Measurements from ENCODE around the gene VPS13A. TPM values are rescaled to one million over a fixed set of nuclear protein-coding genes. Genes with fewer than 3 reads are reported as not detected.

The VPS13A gene
- total RNA-seq, 4 donors from 2014 or later, result 17.1 to 46.7 (median 26.7) TPM

DNA sequence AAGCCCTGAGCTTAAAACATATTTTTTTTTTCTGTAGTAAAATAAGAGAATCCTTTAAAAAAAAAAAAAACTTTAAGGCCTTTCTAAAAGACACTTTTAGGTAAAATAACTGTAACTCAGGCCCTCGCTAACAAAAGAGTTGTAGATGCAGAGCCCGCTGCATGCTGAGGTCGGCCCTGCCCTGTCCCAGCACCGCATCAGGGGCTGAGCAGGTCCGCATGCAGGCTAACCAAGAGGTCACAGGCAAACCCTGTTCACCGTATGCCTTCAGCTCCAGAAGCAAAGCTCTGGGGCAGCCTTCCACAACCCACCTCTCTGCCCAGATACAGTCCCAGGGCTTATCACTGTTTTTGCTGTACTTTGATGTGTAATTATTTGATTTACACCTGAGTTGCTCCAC is 254.7 kb downstream of the VPS13A start:
- H3K4me3 ChIP-seq, result no peak overlapping the region
- H3K9me3 ChIP-seq, result no peaks in the 10 kb centered on the region
- no peaks in the 10 kb centered on the region for H3K36me3 ChIP-seq
- intact Hi-C loops (cut with DNase I), result no loop called here
- H3K27ac ChIP-seq, result no peak overlapping the region
- no peaks in the 10 kb centered on the region for H3K27me3 ChIP-seq
- H3K4me1 ChIP-seq, result no peaks in the 10 kb centered on the region
- 82 to 83% methylated on average over 5 to 6 of the region's 6 CpGs for WGBS, 2 donors
- no peak for DNase-seq
- TF ChIP-seq POLR2A (IDR thresholded peaks at IDR 0.05), result no peak
- TF ChIP-seq, protein P1, sequence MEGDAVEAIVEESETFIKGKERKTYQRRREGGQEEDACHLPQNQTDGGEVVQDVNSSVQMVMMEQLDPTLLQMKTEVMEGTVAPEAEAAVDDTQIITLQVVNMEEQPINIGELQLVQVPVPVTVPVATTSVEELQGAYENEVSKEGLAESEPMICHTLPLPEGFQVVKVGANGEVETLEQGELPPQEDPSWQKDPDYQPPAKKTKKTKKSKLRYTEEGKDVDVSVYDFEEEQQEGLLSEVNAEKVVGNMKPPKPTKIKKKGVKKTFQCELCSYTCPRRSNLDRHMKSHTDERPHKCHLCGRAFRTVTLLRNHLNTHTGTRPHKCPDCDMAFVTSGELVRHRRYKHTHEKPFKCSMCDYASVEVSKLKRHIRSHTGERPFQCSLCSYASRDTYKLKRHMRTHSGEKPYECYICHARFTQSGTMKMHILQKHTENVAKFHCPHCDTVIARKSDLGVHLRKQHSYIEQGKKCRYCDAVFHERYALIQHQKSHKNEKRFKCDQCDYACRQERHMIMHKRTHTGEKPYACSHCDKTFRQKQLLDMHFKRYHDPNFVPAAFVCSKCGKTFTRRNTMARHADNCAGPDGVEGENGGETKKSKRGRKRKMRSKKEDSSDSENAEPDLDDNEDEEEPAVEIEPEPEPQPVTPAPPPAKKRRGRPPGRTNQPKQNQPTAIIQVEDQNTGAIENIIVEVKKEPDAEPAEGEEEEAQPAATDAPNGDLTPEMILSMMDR (IDR thresholded peaks at IDR 0.05), result no peak

DNA sequence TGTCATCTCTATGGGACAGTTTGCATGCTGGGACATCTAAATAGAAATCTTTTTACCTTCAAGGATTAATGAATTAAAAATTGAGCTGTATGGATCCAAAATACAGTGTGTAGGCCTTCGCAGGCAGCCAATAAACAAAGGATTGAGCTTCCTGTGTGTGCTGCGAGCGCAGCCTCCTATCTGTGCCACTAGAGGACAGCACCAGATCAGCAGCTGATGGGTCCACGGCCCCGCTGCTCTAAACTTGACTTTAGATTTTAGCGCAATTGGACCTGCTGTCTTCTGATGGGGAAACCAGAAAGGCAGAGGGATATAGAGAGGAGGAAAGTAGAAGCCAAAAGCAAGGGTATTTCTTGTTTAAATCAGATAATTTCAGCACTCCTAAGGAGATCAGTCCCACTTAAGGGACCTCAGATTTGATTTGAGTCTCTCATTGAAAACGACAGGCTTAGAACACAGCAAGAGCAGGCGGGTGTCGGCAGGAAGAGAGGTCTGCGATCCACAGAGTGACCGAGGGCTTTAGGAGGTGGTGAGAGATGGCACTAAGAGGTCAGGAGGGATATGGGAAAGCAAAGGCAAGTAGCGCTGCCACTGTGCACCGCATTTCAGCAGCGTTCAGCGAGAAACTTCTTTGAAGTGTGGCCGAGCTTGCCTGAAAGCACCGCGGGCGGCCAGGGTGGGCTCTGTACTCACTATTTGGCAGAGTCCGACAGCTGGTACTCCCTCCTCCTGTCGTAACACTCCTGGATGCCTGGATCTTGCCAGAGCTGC is 256.5 kb downstream of the VPS13A start:
- H3K36me3 ChIP-seq, result no peaks in the 10 kb centered on the region
- intact Hi-C loops (cut with DNase I), result no loop called here
- TF ChIP-seq, protein P1 (IDR thresholded peaks at IDR 0.05), result peak; percentile 55 to 92 (median 86)
- TF ChIP-seq POLR2A (IDR thresholded peaks at IDR 0.05), result no peak
- no peaks in the 10 kb centered on the region for H3K4me1 ChIP-seq
- whole genome bisulfite sequencing, 2 donors, result 60 to 72% methylated on average over 15 to 21 of the region's 21 CpGs
- H3K27ac ChIP-seq, result no peak overlapping the region
- no peak overlapping the region for H3K4me3 ChIP-seq
- no peaks in the 10 kb centered on the region for H3K27me3 ChIP-seq
- DNase-seq, result no peak
- no peaks in the 10 kb centered on the region for H3K9me3 ChIP-seq

DNA sequence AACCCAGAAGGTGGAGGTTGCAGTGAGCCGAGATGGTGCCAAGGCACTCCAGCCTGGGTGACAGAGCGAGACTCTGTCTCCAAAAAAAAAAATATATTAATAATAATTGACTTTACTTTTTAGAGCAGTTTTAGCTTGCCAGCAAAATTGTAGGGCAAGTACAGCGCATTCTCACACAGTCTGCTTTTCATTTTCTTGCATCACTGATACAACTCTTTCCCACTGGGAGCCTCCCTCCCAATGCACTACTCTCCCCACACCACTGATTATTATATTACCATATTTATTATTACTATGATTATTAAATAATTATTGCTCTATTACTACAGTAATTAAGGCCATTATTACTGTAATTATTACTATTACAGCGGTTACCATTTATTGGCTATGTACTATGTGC is 257.9 kb downstream of the VPS13A start:
- Histone ChIP-seq H3K36me3 (no peaks in the 10 kb centered on the region), H3K27ac (no peak overlapping the region), H3K9me3 (no peaks in the 10 kb centered on the region), H3K4me3 (no peak overlapping the region), H3K4me1 (no peaks in the 10 kb centered on the region), H3K27me3 (no peaks in the 10 kb centered on the region)
- no peak for TF ChIP-seq POLR2A (IDR thresholded peaks at IDR 0.05)
- TF ChIP-seq, protein P1 (IDR thresholded peaks at IDR 0.05), result no peak
- intact Hi-C loops (cut with DNase I), result no loop called here
- 93 to 96% methylated on average over 4 of the region's 4 CpGs for WGBS, 2 donors
- DNase-seq, result no peak

DNA sequence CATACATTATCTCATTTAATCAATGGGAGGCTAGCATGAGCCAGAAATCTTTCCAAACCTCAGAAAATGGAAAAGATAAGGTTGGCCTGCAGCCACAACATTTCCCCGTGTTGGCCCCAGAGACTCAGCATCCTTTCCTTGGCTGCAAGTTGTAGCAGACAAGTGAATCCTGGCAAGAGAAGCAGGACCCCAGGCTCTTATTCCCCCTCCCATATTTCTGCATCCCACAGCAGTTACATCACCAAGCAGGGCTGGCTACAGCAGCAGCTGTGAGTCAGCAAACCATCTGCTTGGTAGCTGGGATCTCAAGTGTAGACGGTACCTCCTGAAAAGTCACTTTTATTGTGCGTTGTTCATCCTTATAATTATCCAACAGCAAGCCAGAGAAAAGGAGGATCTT is 258.4 kb downstream of the VPS13A start:
- intact Hi-C loops (cut with DNase I), result no loop called here
- no peak for DNase-seq
- WGBS, 2 donors, result 60 to 64% methylated on average over 3 of the region's 3 CpGs

DNA sequence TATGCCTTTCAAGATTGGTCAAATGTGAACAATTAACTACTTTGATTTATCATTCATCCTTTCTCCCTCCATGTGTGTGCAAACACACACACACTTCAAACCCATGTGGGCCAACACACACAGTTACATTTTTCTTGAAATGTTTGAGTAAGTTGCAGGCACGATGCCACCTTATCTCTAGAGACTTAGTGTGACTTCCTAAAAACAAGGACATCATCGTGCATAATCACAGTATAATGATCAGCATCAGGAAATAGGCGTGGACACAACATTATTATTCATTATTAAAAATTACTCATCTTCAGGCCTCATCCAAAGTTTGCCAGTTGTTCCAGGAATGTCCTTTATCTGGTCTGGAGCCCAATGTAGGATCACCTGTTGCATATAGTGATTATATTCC is 261.3 kb downstream of the VPS13A start:
- intact Hi-C loops (cut with DNase I), result no loop called here
- no peak overlapping the region for H3K27ac ChIP-seq
- no peaks in the 10 kb centered on the region for H3K36me3 ChIP-seq
- H3K4me1 ChIP-seq, result no peaks in the 10 kb centered on the region
- TF ChIP-seq, protein P1 (IDR thresholded peaks at IDR 0.05), result no peak
- TF ChIP-seq POLR2A (IDR thresholded peaks at IDR 0.05), result no peak
- DNase-seq, result no peak
- no peaks in the 10 kb centered on the region for H3K27me3 ChIP-seq
- H3K9me3 ChIP-seq, result no peaks in the 10 kb centered on the region
- WGBS, 2 donors, result 45 to 51% methylated on average over 3 of the region's 3 CpGs
- H3K4me3 ChIP-seq, result no peak overlapping the region

More for the DNA sequence above, 258.4 kb downstream of the VPS13A start:
- TF ChIP-seq, protein P1 (IDR thresholded peaks at IDR 0.05), result no peak
- TF ChIP-seq POLR2A (IDR thresholded peaks at IDR 0.05), result no peak
- no peak overlapping the region for H3K4me3 ChIP-seq
- H3K9me3 ChIP-seq, result no peaks in the 10 kb centered on the region
- H3K36me3 ChIP-seq, result no peaks in the 10 kb centered on the region
- H3K27me3 ChIP-seq, result no peaks in the 10 kb centered on the region
- no peaks in the 10 kb centered on the region for H3K4me1 ChIP-seq
- H3K27ac ChIP-seq, result no peak overlapping the region
